Mesendoderm (in vitro differentiated cells): ENCODE results near the gene CXCL1.

Source experiments
- DNase-seq: peaks from one replicate; pipeline ENCODE4 v3.0.0; 2013
- H2AK5ac ChIP-seq: 2 replicates; pipeline ENCODE4 v1.6.1; 2013; ENCODE audit warnings: low read length, inconsistent platforms
- H2BK120ac ChIP-seq: 2 replicates; pipeline ENCODE4 v1.6.1; 2013; ENCODE audit warnings: low read depth, mild to moderate bottlenecking, low read length, moderate library complexity, mixed read lengths
- H2BK15ac ChIP-seq: replicated peaks from 2 replicates; pipeline ENCODE4 v1.6.1; 2013; ENCODE audit warnings: low read depth, mild to moderate bottlenecking, moderate library complexity
- H2BK5ac ChIP-seq: 2 replicates; pipeline ENCODE4 v1.6.1; 2013; ENCODE audit warnings: low read length, inconsistent platforms
- H3K18ac ChIP-seq: 2 replicates; pipeline ENCODE4 v1.6.1; 2013; ENCODE audit warnings: mild to moderate bottlenecking, low read length, mixed read lengths
- H3K23ac ChIP-seq: one replicate; pipeline ENCODE4 v1.6.1; 2013; ENCODE audit warnings: low read length
- H3K27ac ChIP-seq: 2 replicates; pipeline ENCODE4 v1.5.1; 2013; ENCODE audit warnings: low read depth, mild to moderate bottlenecking, inconsistent platforms, low read length, moderate library complexity
- H3K27me3 ChIP-seq: 2 replicates; pipeline ENCODE4 v1.6.1; 2013; ENCODE audit warnings: low read length, control low read depth, mild to moderate bottlenecking, inconsistent platforms; ENCODE audit not compliant: insufficient read depth, poor library complexity
- H3K36me3 ChIP-seq: 2 replicates; pipeline ENCODE4 v1.6.1; 2013; ENCODE audit warnings: low read length, inconsistent platforms; ENCODE audit not compliant: control insufficient read depth, insufficient read depth
- H3K4ac ChIP-seq: one replicate; pipeline ENCODE4 v1.6.1; 2013; ENCODE audit warnings: low read depth, mild to moderate bottlenecking, low read length, moderate library complexity
- H3K4me1 ChIP-seq: 2 replicates; pipeline ENCODE4 v1.6.1; 2013; ENCODE audit warnings: low read depth, low read length, inconsistent platforms; ENCODE audit not compliant: control insufficient read depth
- H3K4me2 ChIP-seq: 2 replicates; pipeline ENCODE4 v1.6.1; 2013; ENCODE audit warnings: low read length
- H3K4me3 ChIP-seq: 2 replicates; pipeline ENCODE4 v1.5.1; 2013; ENCODE audit warnings: mild to moderate bottlenecking, low read length
- H3K56ac ChIP-seq: one replicate; pipeline ENCODE4 v1.6.1; 2013; ENCODE audit warnings: low read length
- H3K79me1 ChIP-seq: 2 replicates; pipeline ENCODE4 v1.6.1; 2013; ENCODE audit warnings: low read length, inconsistent platforms
- H3K79me2 ChIP-seq: 2 replicates; pipeline ENCODE4 v1.6.1; 2013; ENCODE audit warnings: mild to moderate bottlenecking, low read length; ENCODE audit not compliant: control insufficient read depth, insufficient read depth
- H3K9ac ChIP-seq: 2 replicates; pipeline ENCODE4 v1.6.1; 2013; ENCODE audit warnings: low read length, inconsistent platforms
- H4K5ac ChIP-seq: one replicate; pipeline ENCODE4 v1.6.1; 2013; ENCODE audit warnings: low read length
- H4K8ac ChIP-seq: one replicate; pipeline ENCODE4 v1.6.1; 2013; ENCODE audit warnings: low read depth, mild to moderate bottlenecking, control low read depth, low read length, moderate library complexity
- WGBS: extraction: QIAGEN DNeasy Blood & Tissue Kit; methylation state at CpG from one replicate; pipeline ENCODE4 v1.1.7; 2013; ENCODE audit warnings: low lambda C conversion rate, missing lambda C conversion rate; ENCODE audit not compliant: insufficient coverage; ENCODE audit errors: extremely low coverage; 5-methylcytosine and 5-hydroxymethylcytosine counted together

CXCL1 gene

GRCh38 chr4:73902817-73903547 lies 33.8 kb downstream of the CXCL1 start:
- Histone ChIP-seq H3K18ac (no peak overlapping the region), H3K4me3 (no peak overlapping the region), H3K79me1 (no peaks in the 10 kb centered on the region), H3K4ac (no peak overlapping the region), H3K56ac (no peak overlapping the region), H3K27ac (no peak overlapping the region), H3K36me3 (no peaks in the 10 kb centered on the region), H4K8ac (no peak overlapping the region), H4K5ac (no peak overlapping the region), H3K23ac (no peak overlapping the region), H2BK15ac (no peak overlapping the region), H3K79me2 (no peaks in the 10 kb centered on the region), H3K4me2 (no peak overlapping the region), H2BK5ac (no peak overlapping the region), H2AK5ac (no peak overlapping the region), H3K9ac (no peak overlapping the region), H3K4me1 (no peaks in the 10 kb centered on the region), H2BK120ac (no peak overlapping the region), H3K27me3 (no peaks in the 10 kb centered on the region)
- no peak for DNase-seq
- WGBS: no CpG with 5 or more reads among the region's 3 CpGs

GRCh38 chr4:73904491-73904890 lies 35.3 kb downstream of the CXCL1 start:
- no peaks in the 10 kb centered on the region for H3K79me2 ChIP-seq
- H3K56ac ChIP-seq: no peak overlapping the region
- no peak overlapping the region for H2BK5ac ChIP-seq
- no CpG with 5 or more reads among the region's 4 CpGs for WGBS
- no peak overlapping the region for H3K23ac ChIP-seq
- no peak for DNase-seq
- H3K36me3 ChIP-seq: no peaks in the 10 kb centered on the region
- no peaks in the 10 kb centered on the region for H3K79me1 ChIP-seq
- H3K27me3 ChIP-seq: no peaks in the 10 kb centered on the region
- H2BK15ac ChIP-seq: no peak overlapping the region
- no peak overlapping the region for H3K9ac ChIP-seq
- no peak overlapping the region for H3K4me2 ChIP-seq
- no peak overlapping the region for H4K8ac ChIP-seq
- no peak overlapping the region for H4K5ac ChIP-seq
- no peak overlapping the region for H3K4me3 ChIP-seq
- no peak overlapping the region for H3K18ac ChIP-seq
- H2BK120ac ChIP-seq: no peak overlapping the region
- no peak overlapping the region for H3K27ac ChIP-seq
- no peaks in the 10 kb centered on the region for H3K4me1 ChIP-seq
- no peak overlapping the region for H2AK5ac ChIP-seq
- no peak overlapping the region for H3K4ac ChIP-seq

GRCh38 chr4:73908965-73909364 lies 39.8 kb downstream of the CXCL1 start:
- H2BK15ac ChIP-seq: no peak overlapping the region
- H2AK5ac ChIP-seq: no peak overlapping the region
- H3K27ac ChIP-seq: no peak overlapping the region
- no peak overlapping the region for H2BK5ac ChIP-seq
- H3K4me3 ChIP-seq: no peak overlapping the region
- no peak overlapping the region for H3K56ac ChIP-seq
- no peak overlapping the region for H3K9ac ChIP-seq
- H4K8ac ChIP-seq: no peak overlapping the region
- H4K5ac ChIP-seq: no peak overlapping the region
- H3K4me1 ChIP-seq: no peaks in the 10 kb centered on the region
- H3K18ac ChIP-seq: no peak overlapping the region
- no peaks in the 10 kb centered on the region for H3K27me3 ChIP-seq
- no peak overlapping the region for H2BK120ac ChIP-seq
- no peaks in the 10 kb centered on the region for H3K79me2 ChIP-seq
- H3K23ac ChIP-seq: no peak overlapping the region
- no peak for DNase-seq
- no peaks in the 10 kb centered on the region for H3K79me1 ChIP-seq
- no peak overlapping the region for H3K4ac ChIP-seq
- no peak overlapping the region for H3K4me2 ChIP-seq
- H3K36me3 ChIP-seq: no peaks in the 10 kb centered on the region

- Histone ChIP-seq H3K79me2 (no peaks in the 10 kb centered on the region), H3K9ac (no peak overlapping the region), H3K23ac (no peak overlapping the region), H2BK120ac (no peak overlapping the region), H3K18ac (no peak overlapping the region), H4K5ac (no peak overlapping the region), H3K36me3 (no peaks in the 10 kb centered on the region), H3K4me2 (no peak overlapping the region), H3K27ac (no peak overlapping the region), H2BK15ac (no peak overlapping the region), H2BK5ac (no peak overlapping the region), H3K4me1 (no peaks in the 10 kb centered on the region), H4K8ac (no peak overlapping the region), H2AK5ac (no peak overlapping the region), H3K4ac (no peak overlapping the region), H3K56ac (no peak overlapping the region), H3K27me3 (peaks cover 2% of the 10 kb centered on the region), H3K4me3 (no peak overlapping the region), H3K79me1 (no peaks in the 10 kb centered on the region)
- DNase-seq: no peak
Measured at GRCh38 chr4:73911746-73912145, 42.6 kb downstream of the CXCL1 start.

GRCh38 chr4:73912191-73912590 lies 43.0 kb downstream of the CXCL1 start:
- Histone ChIP-seq H3K4me3 (no peak overlapping the region), H2BK5ac (no peak overlapping the region), H3K27me3 (peaks cover 2% of the 10 kb centered on the region), H3K4me1 (no peaks in the 10 kb centered on the region), H3K79me2 (no peaks in the 10 kb centered on the region), H3K36me3 (no peaks in the 10 kb centered on the region), H3K79me1 (no peaks in the 10 kb centered on the region), H3K4ac (no peak overlapping the region), H2BK120ac (no peak overlapping the region), H4K5ac (no peak overlapping the region), H4K8ac (no peak overlapping the region), H3K9ac (no peak overlapping the region), H3K56ac (no peak overlapping the region), H3K27ac (no peak overlapping the region), H3K18ac (no peak overlapping the region), H2BK15ac (no peak overlapping the region), H3K4me2 (no peak overlapping the region), H3K23ac (no peak overlapping the region), H2AK5ac (no peak overlapping the region)
- DNase-seq: no peak
- no CpG with 5 or more reads among the region's 1 CpG for WGBS

- H2BK15ac ChIP-seq: no peak overlapping the region
- peaks cover 2% of the 10 kb centered on the region for H3K27me3 ChIP-seq
- H3K36me3 ChIP-seq: no peaks in the 10 kb centered on the region
- H4K8ac ChIP-seq: no peak overlapping the region
- WGBS: no CpG with 5 or more reads among the region's 1 CpG
- no peak overlapping the region for H2AK5ac ChIP-seq
- no peak overlapping the region for H3K27ac ChIP-seq
- no peak overlapping the region for H4K5ac ChIP-seq
- no peak overlapping the region for H3K4me3 ChIP-seq
- no peak overlapping the region for H3K4ac ChIP-seq
- no peak overlapping the region for H3K18ac ChIP-seq
- no peak overlapping the region for H3K23ac ChIP-seq
- no peak overlapping the region for H3K4me2 ChIP-seq
- H2BK5ac ChIP-seq: no peak overlapping the region
- no peak overlapping the region for H3K56ac ChIP-seq
- DNase-seq: no peak
- H3K79me1 ChIP-seq: no peaks in the 10 kb centered on the region
- no peak overlapping the region for H2BK120ac ChIP-seq
- no peaks in the 10 kb centered on the region for H3K79me2 ChIP-seq
- no peaks in the 10 kb centered on the region for H3K4me1 ChIP-seq
- no peak overlapping the region for H3K9ac ChIP-seq
Measured at GRCh38 chr4:73914071-73914470, 44.9 kb downstream of the CXCL1 start.
